GOT3 (cell line): Measurements from ENCODE around the gene P2RY14.

ENCODE experiments used
- DNase-seq: peaks from one replicate; lab custom pipeline; 2025; ENCODE audit warnings: mixed read lengths; lab: John Stamatoyannopoulos, UW

P2RY14 gene

DNA sequence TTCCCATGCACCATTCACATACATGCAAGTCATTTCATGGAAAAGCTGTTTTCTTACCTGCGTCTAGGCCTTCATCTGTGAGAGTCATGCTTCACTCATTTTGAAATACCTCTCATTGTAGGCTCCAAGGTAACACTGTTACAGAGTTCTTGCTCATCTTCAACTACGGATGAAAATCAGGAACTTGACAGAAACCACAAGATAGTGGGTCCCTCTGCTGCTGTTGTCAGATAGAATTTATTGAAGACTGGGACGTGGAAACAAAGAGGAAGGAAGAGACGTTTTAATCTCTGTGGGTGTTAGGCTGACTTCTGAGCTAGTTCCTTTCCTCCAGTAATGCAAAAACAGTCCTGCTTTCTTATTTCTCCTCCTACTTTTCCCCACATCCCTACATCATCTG, at the start of gene P2RY14:
P2RY14 (minus strand) TSS at position 313 of the 400 bp plus-strand sequence. CDS start 64,226 bp downstream, outside the sequence.
- no peak for DNase-seq

DNA sequence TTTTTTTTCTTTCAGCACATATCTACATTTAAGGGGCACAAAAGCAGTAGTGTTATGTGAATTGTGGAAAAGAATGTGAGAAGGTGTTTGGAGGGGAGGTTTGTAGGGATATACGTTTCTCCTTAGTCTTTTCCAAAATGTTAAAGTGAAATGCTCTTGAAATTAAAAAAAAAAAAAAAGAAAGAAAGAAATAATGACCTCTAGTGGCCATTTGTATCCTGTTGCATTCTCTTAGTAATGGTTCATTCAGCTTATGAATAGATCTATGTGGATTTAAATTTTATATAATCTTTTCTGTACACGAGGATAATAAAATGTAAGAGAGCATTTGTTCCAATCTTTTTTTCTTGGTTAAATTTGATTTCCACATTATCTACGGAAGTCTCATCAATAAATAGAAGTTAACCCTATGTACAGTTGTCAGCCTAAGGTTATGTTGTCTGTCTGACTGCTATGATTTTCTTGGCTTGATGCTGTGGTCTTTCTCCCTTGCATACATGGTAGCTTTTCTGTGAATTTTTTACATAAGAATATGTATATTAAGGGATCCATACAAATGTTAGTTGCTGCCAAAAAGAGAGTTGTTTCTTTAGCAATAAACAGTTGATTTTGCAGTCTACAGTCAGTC, 49.3 kb upstream of the P2RY14 start:
- no peak for DNase-seq

DNA sequence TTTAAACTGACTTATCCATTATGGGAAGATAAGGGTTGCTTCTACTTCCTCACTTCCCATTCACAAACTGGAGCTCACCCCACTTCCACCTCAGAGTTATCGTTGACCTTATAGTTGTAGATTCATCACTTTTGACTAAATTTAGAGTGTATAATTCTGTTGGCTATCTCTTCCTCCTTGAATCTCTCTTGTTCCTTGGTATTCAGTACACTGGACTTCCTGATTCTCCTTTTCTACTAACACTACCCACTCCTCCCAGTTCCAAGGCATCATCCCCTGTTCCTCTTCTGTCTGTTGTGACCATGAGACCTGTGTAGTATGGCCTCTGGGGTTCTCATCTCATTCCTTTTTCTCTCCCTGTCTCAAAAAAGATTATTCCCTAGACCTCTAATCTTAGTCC, 44.2 kb upstream of the P2RY14 start:
- no peak for DNase-seq

- no peak for DNase-seq
These were observed 43.2 kb upstream of the P2RY14 start for GRCh38 chr3:151321526-151321925.

DNA sequence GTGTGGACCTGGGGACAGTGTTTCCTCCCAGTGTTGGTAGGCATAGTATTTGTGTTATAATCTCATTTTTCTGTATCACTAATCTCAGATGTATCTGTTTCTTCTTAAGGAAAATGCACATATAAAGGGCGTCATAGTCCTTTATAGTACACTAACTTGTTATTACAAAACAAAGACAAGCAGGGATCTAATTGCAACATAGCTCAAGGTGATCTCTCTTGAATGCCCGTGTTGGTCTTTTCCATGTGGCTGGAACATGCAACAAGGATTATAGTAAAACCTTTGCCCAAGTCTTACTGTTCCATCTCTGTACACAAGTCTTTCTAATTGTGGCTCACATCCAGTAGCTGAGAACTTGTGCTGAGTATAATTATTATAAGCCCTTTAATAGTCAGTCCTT, 41.8 kb upstream of the P2RY14 start:
- DNase-seq: no peak

DNA sequence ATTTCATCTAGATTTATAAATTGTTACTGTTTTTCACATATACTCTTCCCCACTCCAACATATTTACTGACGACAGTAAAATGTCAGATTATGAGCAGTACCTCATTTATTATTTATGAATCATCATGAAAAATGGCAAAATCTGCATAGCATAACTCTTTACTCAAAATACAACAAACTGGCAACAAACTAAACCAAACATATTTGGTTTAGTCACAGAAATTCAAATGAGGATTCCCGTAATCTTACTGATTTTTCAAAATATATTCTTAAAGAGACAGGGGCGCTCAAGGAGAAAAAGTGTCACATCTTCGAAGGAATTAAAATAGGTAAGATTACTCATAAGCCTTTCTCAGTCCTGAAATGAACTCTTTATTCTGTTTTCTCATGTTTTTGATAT, 41.3 kb upstream of the P2RY14 start:
- DNase-seq: no peak

DNA sequence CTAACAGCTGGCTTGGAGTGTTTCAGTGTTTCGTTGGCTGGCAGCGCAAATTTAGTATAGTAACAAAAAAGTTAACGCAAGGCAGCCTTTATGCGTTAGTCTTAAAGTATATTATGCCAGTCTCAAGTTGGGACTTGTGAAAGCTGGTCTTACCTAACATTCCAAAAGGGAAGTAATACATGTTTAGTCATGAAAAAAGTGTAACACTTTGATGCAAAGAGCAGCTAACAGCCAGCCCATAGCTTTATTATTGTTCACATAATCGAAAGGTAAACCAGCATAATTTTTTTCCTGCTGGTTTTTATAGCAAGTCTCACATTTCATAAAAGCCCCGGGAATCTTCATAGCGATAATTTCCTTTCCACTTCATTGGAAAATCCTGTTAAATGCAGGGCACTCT, 40.6 kb upstream of the P2RY14 start:
- DNase-seq: no peak

GRCh38 chr3:151318313-151318712, 40.0 kb upstream of the P2RY14 start:
- no peak for DNase-seq

DNA sequence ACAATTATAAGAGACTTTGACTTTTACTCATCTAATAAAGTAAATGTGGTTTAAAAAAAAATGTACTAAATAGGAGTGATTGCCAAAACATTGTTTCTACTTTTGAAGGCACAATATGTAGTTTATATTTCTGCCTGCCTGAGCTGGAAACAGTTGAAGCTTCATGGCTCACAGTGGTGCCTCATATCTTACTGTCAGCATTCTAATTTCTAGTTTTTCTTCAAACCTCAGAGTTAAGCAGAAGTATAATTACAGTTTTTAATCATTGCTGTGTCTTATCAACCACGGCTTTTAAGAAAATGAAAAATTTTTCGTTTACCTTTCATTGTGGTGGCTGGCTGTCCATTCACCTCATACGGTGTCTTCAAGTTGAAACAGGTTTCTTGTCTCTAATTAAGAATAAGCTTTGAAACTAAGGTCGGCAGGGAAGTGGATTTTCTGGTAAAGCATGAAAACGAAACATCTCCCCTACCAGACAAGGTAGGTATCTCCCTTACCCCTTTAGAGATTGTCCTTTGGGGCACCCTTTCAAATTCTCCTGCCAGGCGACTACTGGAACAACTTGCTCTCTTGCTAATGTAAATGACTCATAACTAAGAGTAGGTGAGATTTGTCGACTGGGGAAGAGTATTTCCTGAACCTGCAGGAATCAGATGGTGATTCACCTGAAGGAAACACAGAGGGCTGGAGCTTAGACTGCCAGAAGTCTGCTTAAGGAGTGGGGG, 38.1 kb upstream of the P2RY14 start, which contains the start of gene GPR87:
GPR87 (minus strand) TSS at position 554 of the 725 bp plus-strand sequence. CDS start 16,720 bp downstream, outside the sequence.
- DNase-seq: no peak

- no peak for DNase-seq
These were observed 37.5 kb upstream of the P2RY14 start for GRCh38 chr3:151315846-151316245.

- DNase-seq: no peak
These were observed 36.8 kb upstream of the P2RY14 start for GRCh38 chr3:151315136-151315535.

DNA sequence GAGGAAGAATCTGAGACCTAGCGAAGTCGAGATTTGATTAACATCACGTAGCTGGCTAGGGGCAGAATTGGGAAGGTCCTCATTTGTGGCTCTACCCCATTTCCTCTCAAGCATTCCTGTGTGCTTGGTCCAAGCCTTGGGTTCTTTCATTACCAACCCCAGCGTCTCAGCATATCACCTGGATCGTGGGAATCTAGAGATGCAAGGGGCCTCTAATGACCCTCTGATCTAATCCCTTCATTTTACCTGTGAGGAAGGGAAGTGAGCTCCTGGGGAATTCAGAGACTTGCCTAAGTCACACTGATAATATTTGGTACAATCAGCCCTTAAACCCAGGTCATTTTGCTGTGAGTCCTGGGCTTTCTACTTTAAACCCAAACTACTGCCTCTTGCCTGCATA, 36.3 kb upstream of the P2RY14 start:
- no peak for DNase-seq

- no peak for DNase-seq
These were observed 35.8 kb upstream of the P2RY14 start for GRCh38 chr3:151314137-151314536.

GRCh38 chr3:151312972-151313371, 34.6 kb upstream of the P2RY14 start:
- no peak for DNase-seq

GRCh38 chr3:151309566-151309965, 31.2 kb upstream of the P2RY14 start:
- DNase-seq: no peak

- no peak for DNase-seq
These were observed 29.5 kb upstream of the P2RY14 start for GRCh38 chr3:151307583-151308488.

GRCh38 chr3:151307131-151307530, 28.8 kb upstream of the P2RY14 start:
- no peak for DNase-seq

DNA sequence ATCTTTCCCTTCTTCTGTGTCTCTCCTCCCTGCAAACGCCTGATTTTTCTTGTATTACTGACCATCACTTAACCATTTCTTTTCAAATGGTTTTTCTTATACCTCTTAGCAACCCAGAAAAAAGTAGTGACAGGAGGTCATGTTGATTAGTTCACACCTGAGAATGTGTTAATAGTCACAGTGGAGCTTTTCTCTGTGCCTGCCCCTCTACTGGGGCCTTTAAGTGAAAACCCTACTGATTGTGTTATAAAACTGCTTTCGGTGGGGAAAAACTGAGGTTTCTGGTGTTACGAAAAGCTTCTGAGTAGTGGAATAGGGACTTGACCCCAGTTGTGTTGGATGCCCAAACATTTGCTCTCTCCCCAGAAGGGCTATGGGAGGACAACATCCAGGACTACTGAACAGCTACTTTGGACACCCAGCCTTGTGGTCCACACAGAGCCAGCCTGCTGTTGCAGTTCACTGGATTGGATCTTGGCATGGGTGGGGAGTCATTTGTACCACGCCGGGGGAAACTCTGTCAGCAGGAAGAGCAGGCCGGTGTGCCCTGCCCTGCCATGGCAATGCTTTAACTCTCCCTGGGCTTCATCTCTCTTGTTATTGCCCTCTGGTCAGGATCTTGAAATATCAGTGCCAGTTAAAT, 27.9 kb upstream of the P2RY14 start:
- no peak for DNase-seq

- no peak for DNase-seq
These were observed 27.4 kb upstream of the P2RY14 start for GRCh38 chr3:151305775-151306151.

- peak; percentile 82 for DNase-seq
These were observed 26.9 kb upstream of the P2RY14 start for GRCh38 chr3:151305060-151305774.

DNA sequence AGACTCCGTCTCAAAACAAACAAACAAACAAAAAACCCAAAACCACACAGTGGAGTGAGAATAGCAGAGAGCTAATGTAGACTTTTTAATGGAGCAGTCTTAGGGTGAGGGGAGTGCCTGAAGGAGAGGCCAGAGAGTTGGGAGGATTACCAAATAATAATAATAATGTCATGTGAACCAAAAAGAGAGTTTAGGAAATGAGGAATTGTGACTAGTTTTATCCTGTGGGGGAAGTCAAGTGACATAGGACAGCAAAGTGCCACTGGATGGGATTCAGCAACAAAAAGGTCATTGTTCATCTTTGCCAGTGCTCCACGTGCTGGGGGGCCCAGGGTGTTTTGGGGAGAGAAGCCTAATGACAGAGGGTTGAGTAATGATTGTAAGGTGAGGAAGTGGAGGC, 25.4 kb upstream of the P2RY14 start:
- DNase-seq: no peak
